Sigmoid colon (tissue), 4 donors: ENCODE measurements around the gene CAPNS1.

Experiments used
- EP300 ChIP-seq, 4 donors: sonication (generic); formaldehyde crosslinking; IDR thresholded peaks; one replicate each; pipeline ENCODE4 v1.6.1; 2017; ENCODE audit warnings: antibody characterized with exemption in 4 of 4
- POLR2A ChIP-seq, 2 donors: fragments of 450-650 bp; IDR thresholded peaks; one replicate each; pipeline ENCODE4 v1.6.1; 2016; ENCODE audit warnings: antibody characterized with exemption in 2 of 2, mild to moderate bottlenecking in 2 of 2, moderate library complexity in 2 of 2
- POLR2AphosphoS5 ChIP-seq, 4 donors: sonication (generic); formaldehyde crosslinking; IDR thresholded peaks; one replicate each; pipeline ENCODE4 v1.6.1; 2017; ENCODE audit warnings: antibody characterized with exemption in 4 of 4
- TF ChIP-seq, protein P1 (sequence below), 4 experiments: fragments of 450-650 bp in 3 of 4; fragments of 200-600 bp in 1 of 4; IDR thresholded peaks; one replicate each; pipeline ENCODE4 v1.5.1; 2016 to 2019; ENCODE audit warnings: antibody characterized with exemption in 4 of 4, mild to moderate bottlenecking in 3 of 4, moderate library complexity in 2 of 4

DNA sequence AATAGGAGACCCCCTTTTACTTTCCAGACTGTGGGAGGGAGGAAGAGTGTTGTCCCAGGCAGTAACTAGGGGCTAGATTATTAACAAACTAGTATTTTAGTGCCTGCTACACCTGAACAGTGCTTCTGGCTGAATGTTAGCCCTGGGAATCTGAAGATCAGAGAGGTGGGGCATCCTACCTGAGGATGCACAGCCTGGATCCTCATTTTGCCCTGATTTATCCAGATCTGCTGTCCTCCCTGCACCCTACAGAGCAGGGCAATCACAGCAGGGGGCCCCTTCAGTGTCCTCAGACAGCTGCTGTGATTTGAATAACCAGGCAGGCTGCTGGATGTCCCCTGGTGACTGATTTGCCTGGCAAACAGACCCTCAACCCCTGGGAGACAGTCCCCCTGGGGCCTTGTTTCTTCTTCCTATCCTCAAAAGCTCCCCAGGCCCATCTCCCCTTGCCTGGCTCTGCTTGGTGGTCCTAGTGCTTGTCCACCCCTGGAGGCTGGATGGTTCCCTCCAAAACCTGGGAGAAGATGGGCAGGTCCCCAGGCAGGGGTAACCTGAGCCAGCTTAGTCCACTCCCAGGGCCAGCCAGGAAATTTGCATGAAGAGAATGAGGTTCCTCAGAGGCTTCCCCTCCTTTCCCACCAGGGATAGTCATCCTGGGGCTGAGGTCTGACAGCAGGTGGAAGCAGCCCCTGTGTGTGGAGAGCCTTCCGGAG lies 29.2 kb upstream of the CAPNS1 start, which contains the start of gene OVOL3:
- TF ChIP-seq EP300 (IDR thresholded peaks at IDR 0.05): no peak
- TF ChIP-seq, protein P1, sequence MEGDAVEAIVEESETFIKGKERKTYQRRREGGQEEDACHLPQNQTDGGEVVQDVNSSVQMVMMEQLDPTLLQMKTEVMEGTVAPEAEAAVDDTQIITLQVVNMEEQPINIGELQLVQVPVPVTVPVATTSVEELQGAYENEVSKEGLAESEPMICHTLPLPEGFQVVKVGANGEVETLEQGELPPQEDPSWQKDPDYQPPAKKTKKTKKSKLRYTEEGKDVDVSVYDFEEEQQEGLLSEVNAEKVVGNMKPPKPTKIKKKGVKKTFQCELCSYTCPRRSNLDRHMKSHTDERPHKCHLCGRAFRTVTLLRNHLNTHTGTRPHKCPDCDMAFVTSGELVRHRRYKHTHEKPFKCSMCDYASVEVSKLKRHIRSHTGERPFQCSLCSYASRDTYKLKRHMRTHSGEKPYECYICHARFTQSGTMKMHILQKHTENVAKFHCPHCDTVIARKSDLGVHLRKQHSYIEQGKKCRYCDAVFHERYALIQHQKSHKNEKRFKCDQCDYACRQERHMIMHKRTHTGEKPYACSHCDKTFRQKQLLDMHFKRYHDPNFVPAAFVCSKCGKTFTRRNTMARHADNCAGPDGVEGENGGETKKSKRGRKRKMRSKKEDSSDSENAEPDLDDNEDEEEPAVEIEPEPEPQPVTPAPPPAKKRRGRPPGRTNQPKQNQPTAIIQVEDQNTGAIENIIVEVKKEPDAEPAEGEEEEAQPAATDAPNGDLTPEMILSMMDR (IDR thresholded peaks at IDR 0.05): no peak
- TF ChIP-seq POLR2A (IDR thresholded peaks at IDR 0.05): no peak
- TF ChIP-seq POLR2AphosphoS5 (IDR thresholded peaks at IDR 0.05): no peak
